H1 (cell line): ENCODE data around the gene NWD2. TPM values are rescaled to one million over a fixed set of nuclear protein-coding genes. Genes with fewer than 3 reads are reported as not detected.
A peak's percentile ranks its signal among the peaks of the same experiment; 100 is the strongest.

Experiments
- CTCF ChIA-PET: fragments of 300-600 bp; sonication (Branson Sonifier 250); formaldehyde crosslinking; loops from one replicate; lab custom pipeline; 2021; ENCODE audit not compliant: partially characterized antibody; lab: Charles Lee
- POLR2A ChIA-PET: fragments of 300-600 bp; sonication (Branson Sonifier 250); formaldehyde crosslinking; loops from one replicate; lab custom pipeline; 2021; ENCODE audit warnings: inconsistent platforms; ENCODE audit not compliant: partially characterized antibody; lab: Charles Lee
- DNase-seq, 2 experiments: peaks; one replicate each; pipeline versions ENCODE4 v3.0.0 to v3.0.0-alpha.2; 2010 to 2022; ENCODE audit warnings: low spot score in 2 of 2, low read depth in 1 of 2, mixed read lengths in 1 of 2
- FAIRE-seq: peaks from 2 replicates; lab custom pipeline; 2011; peaks lifted over from hg19 to GRCh38; lab: Jason Lieb, UNC
- H2AFZ ChIP-seq: 2 replicates; pipeline ENCODE4 v1.8.1; 2012; ENCODE audit warnings: low read length, inconsistent platforms
- H2AK5ac ChIP-seq: 2 replicates; pipeline ENCODE4 v1.6.1; 2013; ENCODE audit warnings: low read depth, low read length
- H2BK120ac ChIP-seq: replicated peaks from 2 replicates; pipeline ENCODE3; 2013; ENCODE audit warnings: low read depth, low read length, inconsistent platforms
- H2BK12ac ChIP-seq: 2 replicates; pipeline ENCODE4 v1.6.1; 2013; ENCODE audit warnings: low read depth, low read length
- H2BK15ac ChIP-seq: 2 replicates; pipeline ENCODE4 v1.6.1; 2013; ENCODE audit warnings: low read length
- H2BK20ac ChIP-seq: 2 replicates; pipeline ENCODE4 v1.6.1; 2013; ENCODE audit warnings: low read length
- H2BK5ac ChIP-seq: 2 replicates; pipeline ENCODE4 v1.6.1; 2013; ENCODE audit warnings: low read depth, low read length
- H3K14ac ChIP-seq: 2 replicates; pipeline ENCODE4 v1.6.1; 2013; ENCODE audit warnings: inconsistent platforms; ENCODE audit not compliant: insufficient read length
- H3K18ac ChIP-seq: 2 replicates; pipeline ENCODE4 v1.6.1; 2013; ENCODE audit warnings: low read length; ENCODE audit errors: extremely low read depth
- H3K23ac ChIP-seq: 2 replicates; pipeline ENCODE4 v1.6.1; 2013; ENCODE audit warnings: inconsistent platforms; ENCODE audit not compliant: insufficient read length
- H3K23me2 ChIP-seq: 2 replicates; pipeline ENCODE4 v1.6.1; 2013; ENCODE audit warnings: low read depth, low read length
- H3K27ac ChIP-seq: 2 replicates; pipeline ENCODE4 v1.6.1; 2011; ENCODE audit warnings: low read depth, low read length, inconsistent platforms
- H3K27me3 ChIP-seq, 4 experiments: replicated peaks in 1 of 4; 1 replicate in 1 of 4; 2 replicates in 3 of 4; pipeline versions ENCODE4 v1.6.1 to v1.8.1; 2011 to 2013; ENCODE audit warnings: low read length in 3 of 4, mild to moderate bottlenecking in 3 of 4, inconsistent platforms in 2 of 4, mixed read lengths in 2 of 4, moderate library complexity in 1 of 4; ENCODE audit not compliant: control insufficient read depth in 3 of 4, insufficient read depth in 3 of 4; ENCODE audit errors: extremely low read depth in 1 of 4
- H3K36me3 ChIP-seq, 4 experiments: 2 replicates each; pipeline versions ENCODE4 v1.6.1 to v1.8.1; 2011 to 2013; ENCODE audit warnings: mild to moderate bottlenecking in 4 of 4, low read length in 3 of 4, moderate library complexity in 2 of 4, control low read depth in 1 of 4, inconsistent platforms in 1 of 4; ENCODE audit not compliant: insufficient read depth in 4 of 4, control insufficient read depth in 2 of 4
- H3K4ac ChIP-seq: replicated peaks from 2 replicates; pipeline ENCODE3; 2013; ENCODE audit warnings: low read length, low read depth, mixed read lengths, inconsistent platforms; ENCODE audit not compliant: insufficient read length
- H3K4me1 ChIP-seq, 4 experiments: replicated peaks in 1 of 4; 1 replicate in 1 of 4; 2 replicates in 3 of 4; pipeline versions ENCODE4 v1.6.1 to v1.8.1; 2011 to 2013; ENCODE audit warnings: low read length in 3 of 4, inconsistent platforms in 2 of 4, mixed read lengths in 1 of 4; ENCODE audit not compliant: insufficient read depth in 4 of 4, control insufficient read depth in 3 of 4
- H3K4me2 ChIP-seq, 2 experiments: 2 replicates each; pipeline versions ENCODE4 v1.6.1 to v1.8.1; 2011 to 2013; ENCODE audit warnings: low read depth in 2 of 2, low read length in 2 of 2, control low read depth in 1 of 2, inconsistent platforms in 1 of 2, mild to moderate bottlenecking in 1 of 2; ENCODE audit not compliant: insufficient read depth in 1 of 2
- H3K4me3 ChIP-seq, 4 experiments: fragments of 200-600, 300-600 bp in 1 of 4; sonication (generic), shearing (Covaris generic), sonication (Bioruptor Twin) in 1 of 4; 2 replicates each; pipeline versions ENCODE4 v1.5.1 to v1.8.1; 2011 to 2016; ENCODE audit warnings: low read length in 4 of 4, low read depth in 3 of 4, control low read depth in 2 of 4, inconsistent platforms in 2 of 4, mild to moderate bottlenecking in 2 of 4, mixed read lengths in 1 of 4, moderate library complexity in 1 of 4; ENCODE audit not compliant: insufficient read depth in 2 of 4; ENCODE audit errors: extremely low read depth in 1 of 4
- H3K56ac ChIP-seq: replicated peaks from 2 replicates; pipeline ENCODE3; 2013; ENCODE audit warnings: low read depth, mild to moderate bottlenecking, mixed read lengths, low read length, inconsistent platforms; ENCODE audit not compliant: insufficient read length
- H3K79me1 ChIP-seq: 2 replicates; pipeline ENCODE4 v1.6.1; 2013; ENCODE audit warnings: low read depth, low read length, control low read depth
- H3K79me2 ChIP-seq, 2 experiments: 2 replicates each; pipeline versions ENCODE4 v1.6.1 to v1.8.1; 2012 to 2013; ENCODE audit warnings: low read length in 2 of 2, mild to moderate bottlenecking in 2 of 2, inconsistent platforms in 1 of 2; ENCODE audit not compliant: insufficient read depth in 2 of 2, control insufficient read depth in 1 of 2
- H3K9ac ChIP-seq, 4 experiments: replicated peaks in 1 of 4; 1 replicate in 1 of 4; 2 replicates in 3 of 4; pipeline versions ENCODE4 v1.6.1 to v1.8.1; 2011 to 2013; ENCODE audit warnings: low read depth in 3 of 4, low read length in 3 of 4, control low read depth in 2 of 4, mild to moderate bottlenecking in 2 of 4, moderate library complexity in 2 of 4, inconsistent platforms in 1 of 4; ENCODE audit errors: extremely low read depth in 1 of 4
- H3K9me3 ChIP-seq, 2 experiments: 2 replicates each; pipeline versions ENCODE4 v1.6.1 to v1.8.1; 2012 to 2013; ENCODE audit warnings: mild to moderate bottlenecking in 2 of 2, moderate library complexity in 2 of 2, control low read depth in 1 of 2, inconsistent platforms in 1 of 2, low read depth in 1 of 2, low read length in 1 of 2, mixed read lengths in 1 of 2; ENCODE audit not compliant: insufficient read depth in 2 of 2
- H4K20me1 ChIP-seq, 2 experiments: replicated peaks in 1 of 2; 2 replicates each; pipeline versions ENCODE3 to v1.8.1; 2011 to 2013; ENCODE audit warnings: inconsistent platforms in 2 of 2, low read length in 2 of 2, mild to moderate bottlenecking in 1 of 2; ENCODE audit not compliant: insufficient read depth in 2 of 2, control insufficient read depth in 1 of 2
- H4K5ac ChIP-seq: 2 replicates; pipeline ENCODE4 v1.6.1; 2013; ENCODE audit warnings: low read length, low read depth, mixed read lengths, inconsistent platforms; ENCODE audit not compliant: insufficient read length
- H4K8ac ChIP-seq: 2 replicates; pipeline ENCODE4 v1.8.0; 2013; ENCODE audit warnings: mild to moderate bottlenecking, moderate library complexity, low read length, inconsistent platforms; ENCODE audit not compliant: insufficient read depth; ENCODE audit errors: extremely low read depth
- H4K91ac ChIP-seq: replicated peaks from 2 replicates; pipeline ENCODE3; 2013; ENCODE audit warnings: low read length, mixed read lengths, inconsistent platforms; ENCODE audit not compliant: insufficient read length
- BRCA1 ChIP-seq: IDR thresholded peaks from 2 replicates; pipeline ENCODE4 v1.6.1; 2012; ENCODE audit warnings: low read depth, low read length, improper control_type of control experiment
- GTF2F1 ChIP-seq: IDR thresholded peaks from 2 replicates; pipeline ENCODE4 v1.6.1; 2012; ENCODE audit warnings: low read depth, low read length, improper control_type of control experiment, borderline replicate concordance
- HDAC2 ChIP-seq, 2 experiments: fragments of 300-600 bp in 1 of 2; sonication (generic) in 1 of 2; IDR thresholded peaks; 2 replicates each; pipeline ENCODE4 v1.6.1; 2011 to 2012; ENCODE audit warnings: low read depth in 2 of 2, low read length in 2 of 2, mild to moderate bottlenecking in 2 of 2, moderate library complexity in 2 of 2, borderline replicate concordance in 1 of 2, inconsistent platforms in 1 of 2
- MAFK ChIP-seq: IDR thresholded peaks from 2 replicates; pipeline ENCODE4 v1.6.1; 2012; ENCODE audit warnings: low read depth, mild to moderate bottlenecking, improper control_type of control experiment, low read length
- NANOG ChIP-seq: IDR thresholded peaks from 2 replicates; pipeline ENCODE4 v1.6.1; 2011; ENCODE audit warnings: low read length, low read depth, mild to moderate bottlenecking, inconsistent platforms; ENCODE audit not compliant: insufficient read depth, poor library complexity, severe bottlenecking
- POLR2AphosphoS5 ChIP-seq: IDR thresholded peaks from 2 replicates; pipeline ENCODE4 v1.6.1; 2011; ENCODE audit warnings: low read depth, low read length
- RAD21 ChIP-seq, 2 experiments: IDR thresholded peaks in 1 of 2; conservative IDR thresholded peaks in 1 of 2; 2 replicates each; pipeline ENCODE4 v1.6.1; 2011; ENCODE audit warnings: low read depth in 2 of 2, low read length in 2 of 2, improper control_type of control experiment in 1 of 2, inconsistent platforms in 1 of 2, mild to moderate bottlenecking in 1 of 2, moderate library complexity in 1 of 2
- TAF7 ChIP-seq: optimal IDR thresholded peaks from 2 replicates; pipeline ENCODE3; 2011; ENCODE audit warnings: low read depth, mild to moderate bottlenecking, inconsistent platforms, low read length, moderate library complexity, borderline replicate concordance
- WGBS, 2 experiments: shearing (Covaris generic) in 1 of 2; methylation state at CpG; one replicate each; pipeline versions ENCODE4 v1.1.6 to v1.1.7; 2013 to 2015; ENCODE audit warnings: low lambda C conversion rate in 2 of 2, mixed read lengths in 2 of 2, inconsistent platforms in 1 of 2, low coverage in 1 of 2, missing lambda C conversion rate in 1 of 2; ENCODE audit not compliant: insufficient replicate concordance in 2 of 2, insufficient coverage in 1 of 2, insufficient read length in 1 of 2; ENCODE audit errors: extremely low coverage in 1 of 2, missing lambda C conversion rate in 1 of 2; 5-methylcytosine and 5-hydroxymethylcytosine counted together
- polyA plus RNA-seq, 7 experiments: library from polyadenylated mRNA; depleted of rRNA in 3 of 7; stranded (reverse) in 5 of 7; unstranded in 2 of 7; fragments of >200 nt in 5 of 7; fragments of 200-250 nt in 2 of 7; gene quantifications; 1 replicate in 5 of 7; 2 replicates in 1 of 7; 4 replicates in 1 of 7; pipeline versions ENCODE4 v1.2.1 to v1.2.3, GENCODE V29; 2011 to 2013; ENCODE audit warnings: missing spikeins in 2 of 7, mixed read lengths in 2 of 7
- total RNA-seq: library from RNA; stranded (reverse); fragmentation: NEBNext Ultra II Directional; extraction: Animal tissue kit (Norgen Biotek cat#: 25700); gene quantifications from 2 replicates; pipeline ENCODE4 v1.2.1, GENCODE V29; 2021
- TF ChIP-seq, protein P1 (sequence below): IDR thresholded peaks from 2 replicates; pipeline ENCODE4 v1.6.1; 2012; ENCODE audit warnings: inconsistent platforms

NWD2 gene
- total and polyA plus RNA-seq, 2 of the 8 experiments (the other 6 are each of a cell fraction or from before 2014, with no cell fraction given): under 0.01 TPM; not detected in 1

DNA sequence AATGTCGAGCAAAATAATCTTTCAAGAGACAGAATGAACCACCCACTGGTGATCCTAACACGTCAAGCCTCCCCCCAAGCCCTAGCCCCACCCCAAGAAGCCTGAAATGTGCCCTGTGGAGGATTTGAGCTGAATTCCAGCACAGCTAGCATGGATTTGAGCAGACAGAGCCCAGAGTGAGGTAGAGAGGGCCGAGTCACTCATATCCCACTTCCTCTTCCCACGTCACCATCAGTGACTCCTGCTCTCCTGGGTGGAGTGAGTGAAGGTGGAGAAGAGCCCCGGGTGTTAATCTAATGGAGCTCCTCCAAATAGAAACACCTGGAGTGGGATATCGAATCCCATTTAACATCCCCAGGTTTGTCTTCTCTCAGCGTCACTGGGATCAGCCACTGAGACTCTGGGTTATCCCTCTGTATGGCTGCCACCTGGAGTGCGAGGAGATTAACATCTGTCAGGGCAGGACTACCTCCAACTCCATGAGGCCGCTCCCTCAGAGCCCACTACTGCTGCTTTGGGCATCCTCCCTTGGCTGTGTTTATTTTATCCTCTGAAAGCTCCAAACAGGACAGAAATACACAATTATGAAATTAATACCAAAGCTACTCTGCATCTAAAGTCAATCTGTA is 136.6 kb downstream of the NWD2 start:
- DNase-seq: no peak
- WGBS, 2 experiments: 79% methylated on average over 9 of the region's 9 CpGs; no CpG with 5 or more reads in 1 of the 2 experiments
- Histone ChIP-seq H4K8ac (no peak overlapping the region), H2BK20ac (no peak overlapping the region), H2BK15ac (no peak overlapping the region), H3K79me2 (no peaks in the 10 kb centered on the region), H3K23me2 (no peaks in the 10 kb centered on the region), H3K27ac (no peak overlapping the region), H3K9ac (no peak overlapping the region), H3K4ac (no peak overlapping the region), H2AFZ (no peak overlapping the region), H3K79me1 (no peaks in the 10 kb centered on the region), H3K4me3 (no peak overlapping the region), H4K91ac (no peak overlapping the region), H3K23ac (no peak overlapping the region), H3K4me1 (peaks cover 0 to 3% (median 0%) of the 10 kb centered on the region in 4 experiments; a peak in 1 of 7 replicates), H3K4me2 (no peak overlapping the region), H3K56ac (no peak overlapping the region), H2BK12ac (no peak overlapping the region), H3K9me3 (no peaks in the 10 kb centered on the region), H4K5ac (no peak overlapping the region), H3K14ac (no peak overlapping the region), H2AK5ac (no peak overlapping the region), H2BK120ac (no peak overlapping the region), H4K20me1 (no peaks in the 10 kb centered on the region), H3K36me3 (no peaks in the 10 kb centered on the region), H3K18ac (no peak overlapping the region), H3K27me3 (no peaks in the 10 kb centered on the region), H2BK5ac (no peak overlapping the region)
- ChIA-PET CTCF (interaction anchor here (0.7 to 1.9 kb wide), 12 partner anchors 9 to 961 kb away, joined by 3 to 11 read pairs (median 4); partner anchors contain the start of gene NWD2), POLR2A (no interaction called here)
- FAIRE-seq: no peak
- no peak for TF ChIP-seq HDAC2 (IDR thresholded peaks at IDR 0.05; ENCODE audit: borderline replicate concordance in 1 of 2, low read depth in 2 of 2, low read length in 2 of 2)
- no peak for TF ChIP-seq MAFK
- peak; percentile 8 to 24; a peak in 2 of 4 replicates for TF ChIP-seq RAD21 (IDR thresholded peaks at IDR 0.05 in 1 of 2, conservative IDR thresholded peaks at IDR 0.05 in 1 of 2; ENCODE audit: low read depth in 2 of 2, low read length in 2 of 2)
- TF ChIP-seq POLR2AphosphoS5: no peak
- TF ChIP-seq TAF7: no peak
- no peak for TF ChIP-seq NANOG
- TF ChIP-seq BRCA1: no peak
- TF ChIP-seq GTF2F1: no peak
- TF ChIP-seq, protein P1, sequence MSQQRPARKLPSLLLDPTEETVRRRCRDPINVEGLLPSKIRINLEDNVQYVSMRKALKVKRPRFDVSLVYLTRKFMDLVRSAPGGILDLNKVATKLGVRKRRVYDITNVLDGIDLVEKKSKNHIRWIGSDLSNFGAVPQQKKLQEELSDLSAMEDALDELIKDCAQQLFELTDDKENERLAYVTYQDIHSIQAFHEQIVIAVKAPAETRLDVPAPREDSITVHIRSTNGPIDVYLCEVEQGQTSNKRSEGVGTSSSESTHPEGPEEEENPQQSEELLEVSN: no peak
